OCI-LY3 (cell line): ENCODE results near the gene PCDHB1.

Source experiments
- EZH2phosphoT487 ChIP-seq: fragments of 200-600 bp; shearing (Covaris generic); IDR thresholded peaks from 2 replicates; pipeline ENCODE4 v1.6.1; 2018; ENCODE audit warnings: antibody characterized with exemption, mixed run types, low read depth
- TF ChIP-seq, protein P1 (sequence below): fragments of 200-600, 300-600 bp; sonication (generic); IDR thresholded peaks from 2 replicates; pipeline ENCODE4 v1.5.1; 2014; ENCODE audit warnings: antibody characterized with exemption, low read length, low read depth

DNA sequence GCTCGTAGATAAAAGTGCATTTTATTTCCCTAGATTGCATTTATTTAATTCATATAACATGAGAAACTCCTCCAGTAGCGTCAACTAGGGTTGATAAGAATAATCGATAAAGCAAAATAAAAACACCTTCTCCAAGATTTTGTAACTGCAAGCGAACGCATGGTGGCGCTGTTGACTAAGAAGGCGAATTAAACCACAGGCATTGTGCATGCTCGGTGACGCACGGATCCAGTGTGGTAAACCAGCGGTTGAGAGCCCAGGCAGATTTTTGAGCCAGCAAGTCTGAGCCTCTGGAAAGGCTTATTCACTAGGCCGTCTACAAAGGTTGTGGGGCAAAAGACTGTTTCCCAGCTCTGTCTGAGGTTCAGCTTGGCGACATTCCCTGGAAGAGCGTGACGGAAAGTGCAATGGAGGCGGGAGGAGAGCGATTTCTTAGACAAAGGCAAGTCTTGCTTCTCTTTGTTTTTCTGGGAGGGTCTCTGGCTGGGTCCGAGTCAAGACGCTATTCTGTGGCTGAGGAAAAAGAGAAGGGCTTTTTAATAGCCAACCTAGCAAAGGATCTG, 49.1 kb downstream of the PCDHB1 start, which contains the start of gene PCDHB3:
- TF ChIP-seq, protein P1, sequence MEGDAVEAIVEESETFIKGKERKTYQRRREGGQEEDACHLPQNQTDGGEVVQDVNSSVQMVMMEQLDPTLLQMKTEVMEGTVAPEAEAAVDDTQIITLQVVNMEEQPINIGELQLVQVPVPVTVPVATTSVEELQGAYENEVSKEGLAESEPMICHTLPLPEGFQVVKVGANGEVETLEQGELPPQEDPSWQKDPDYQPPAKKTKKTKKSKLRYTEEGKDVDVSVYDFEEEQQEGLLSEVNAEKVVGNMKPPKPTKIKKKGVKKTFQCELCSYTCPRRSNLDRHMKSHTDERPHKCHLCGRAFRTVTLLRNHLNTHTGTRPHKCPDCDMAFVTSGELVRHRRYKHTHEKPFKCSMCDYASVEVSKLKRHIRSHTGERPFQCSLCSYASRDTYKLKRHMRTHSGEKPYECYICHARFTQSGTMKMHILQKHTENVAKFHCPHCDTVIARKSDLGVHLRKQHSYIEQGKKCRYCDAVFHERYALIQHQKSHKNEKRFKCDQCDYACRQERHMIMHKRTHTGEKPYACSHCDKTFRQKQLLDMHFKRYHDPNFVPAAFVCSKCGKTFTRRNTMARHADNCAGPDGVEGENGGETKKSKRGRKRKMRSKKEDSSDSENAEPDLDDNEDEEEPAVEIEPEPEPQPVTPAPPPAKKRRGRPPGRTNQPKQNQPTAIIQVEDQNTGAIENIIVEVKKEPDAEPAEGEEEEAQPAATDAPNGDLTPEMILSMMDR = no peak
- TF ChIP-seq EZH2phosphoT487 = no peak
